ENCODE data around the gene SEMA6B.

SEMA6B gene

GRCh38 chr19:4523306-4524110 lies 36.0 kb downstream of the SEMA6B start:
- H3K4me3 ChIP-seq (ENCODE audit: low read length) = no peak overlapping the region
- TF ChIP-seq ZNF274 (IDR thresholded peaks at IDR 0.05; ENCODE audit: low read depth, low read length) = no peak

- H3K4me3 ChIP-seq (ENCODE audit: low read length) = no peak overlapping the region
Measured at GRCh38 chr19:4522291-4523002, 37.0 kb downstream of the SEMA6B start.

GRCh38 chr19:4521888-4522242 lies 37.6 kb downstream of the SEMA6B start:
- no peak for TF ChIP-seq ZNF274 (IDR thresholded peaks at IDR 0.05; ENCODE audit: low read depth, low read length)

More at GRCh38 chr19:4522291-4523002, 37.0 kb downstream of the SEMA6B start:
- no peak for TF ChIP-seq ZNF274 (IDR thresholded peaks at IDR 0.05; ENCODE audit: low read depth, low read length)

GRCh38 chr19:4521170-4521887 lies 38.2 kb downstream of the SEMA6B start:
- H3K4me3 ChIP-seq (ENCODE audit: low read length) = no peak overlapping the region
- no peak for TF ChIP-seq ZNF274 (IDR thresholded peaks at IDR 0.05; ENCODE audit: low read depth, low read length)

More at GRCh38 chr19:4521888-4522242, 37.6 kb downstream of the SEMA6B start:
- H3K4me3 ChIP-seq (ENCODE audit: low read length) = no peak overlapping the region

- H3K4me3 ChIP-seq (ENCODE audit: low read length) = no peak overlapping the region
- TF ChIP-seq ZNF274 (IDR thresholded peaks at IDR 0.05; ENCODE audit: low read depth, low read length) = no peak
Measured at GRCh38 chr19:4519521-4520277, 39.8 kb downstream of the SEMA6B start.

GRCh38 chr19:4519172-4519496 lies 40.4 kb downstream of the SEMA6B start:
- no peak for TF ChIP-seq ZNF274 (IDR thresholded peaks at IDR 0.05; ENCODE audit: low read depth, low read length)

GRCh38 chr19:4518345-4519171 lies 40.9 kb downstream of the SEMA6B start, which contains the start of gene PLIN4:
Gene PLIN4 (minus strand): TSS chr19:4518486. CDS start chr19:4518272, 214 bp downstream.
- TF ChIP-seq ZNF274 (IDR thresholded peaks at IDR 0.05; ENCODE audit: low read depth, low read length) = no peak
- H3K4me3 ChIP-seq (ENCODE audit: low read length) = no peak within 1 kb of the TSS

More at GRCh38 chr19:4519172-4519496, 40.4 kb downstream of the SEMA6B start:
- H3K4me3 ChIP-seq (ENCODE audit: low read length) = no peak overlapping the region

- H3K4me3 ChIP-seq (ENCODE audit: low read length) = no peak overlapping the region
- no peak for TF ChIP-seq ZNF274 (IDR thresholded peaks at IDR 0.05; ENCODE audit: low read depth, low read length)
Measured at GRCh38 chr19:4517451-4518057, 41.9 kb downstream of the SEMA6B start.

- H3K4me3 ChIP-seq (ENCODE audit: low read length) = no peak overlapping the region
- TF ChIP-seq ZNF274 (IDR thresholded peaks at IDR 0.05; ENCODE audit: low read depth, low read length) = no peak
Measured at GRCh38 chr19:4516939-4517300, 42.6 kb downstream of the SEMA6B start.

GRCh38 chr19:4516199-4516938 lies 43.1 kb downstream of the SEMA6B start:
- no peak for TF ChIP-seq ZNF274 (IDR thresholded peaks at IDR 0.05; ENCODE audit: low read depth, low read length)
- no peak overlapping the region for H3K4me3 ChIP-seq (ENCODE audit: low read length)

GRCh38 chr19:4515732-4516131 lies 43.8 kb downstream of the SEMA6B start:
- H3K4me3 ChIP-seq (ENCODE audit: low read length) = no peak overlapping the region
- TF ChIP-seq ZNF274 (IDR thresholded peaks at IDR 0.05; ENCODE audit: low read depth, low read length) = no peak

- no peak for TF ChIP-seq ZNF274 (IDR thresholded peaks at IDR 0.05; ENCODE audit: low read depth, low read length)
- no peak overlapping the region for H3K4me3 ChIP-seq (ENCODE audit: low read length)
Measured at GRCh38 chr19:4513248-4513647, 46.2 kb downstream of the SEMA6B start.

Data from GM08714 (cell line).